ENCODE results near the gene SUCO.

GRCh38 chr1:172488393-172488792 is 44.6 kb upstream of the SUCO start:
- no peak for TF ChIP-seq CTCF (IDR thresholded peaks at IDR 0.05; ENCODE audit: poor library complexity)
- TF ChIP-seq EZH2 (IDR thresholded peaks at IDR 0.05; ENCODE audit: borderline replicate concordance) = no peak
